ENCODE results near the gene ATXN1. TPM values are rescaled to one million over a fixed set of nuclear protein-coding genes. Genes with fewer than 3 reads are reported as not detected.

The ATXN1 gene
- total RNA-seq, 2 experiments from 2014 or later, result 83.1 to 89.4 TPM

DNA sequence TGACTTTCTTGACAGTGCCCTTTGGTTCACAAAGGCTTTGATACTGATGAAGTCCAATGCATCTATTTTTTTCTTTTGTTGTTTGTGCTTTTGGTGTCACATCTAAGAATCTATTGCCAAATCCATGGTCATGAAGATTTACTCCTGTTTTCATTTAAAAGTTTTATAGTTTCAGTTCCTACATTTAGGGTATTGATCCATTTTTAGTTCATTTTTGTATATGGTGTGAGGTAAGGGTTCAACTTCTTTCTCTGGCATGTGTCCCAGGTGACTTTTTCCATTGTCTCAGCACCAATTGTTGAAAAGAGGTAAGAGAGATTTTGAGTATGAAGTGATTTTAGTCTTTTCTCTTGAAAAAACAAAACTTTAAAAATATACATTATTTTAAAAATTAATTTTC, 262.3 kb downstream of the ATXN1 start:
- H3K4me3 Mint-ChIP-seq, result no peak overlapping the region
- peaks cover 43% of the 10 kb centered on the region for H3K4me1 Mint-ChIP-seq
- no peak for DNase-seq
- POLR2A ChIA-PET, result no interaction called here
- H3K27ac Mint-ChIP-seq, result no peak overlapping the region
- H3K27me3 Mint-ChIP-seq, result no peaks in the 10 kb centered on the region
- CTCF ChIA-PET, result interaction anchor here (1.6 kb wide), 1 partner anchor 12 kb away, joined by 5 read pairs; no protein-coding TSS in a partner anchor
- peaks cover 47% of the 10 kb centered on the region for H3K36me3 Mint-ChIP-seq (ENCODE audit: low read depth)
- H3K9me3 Mint-ChIP-seq, result peaks cover 11% of the 10 kb centered on the region

DNA sequence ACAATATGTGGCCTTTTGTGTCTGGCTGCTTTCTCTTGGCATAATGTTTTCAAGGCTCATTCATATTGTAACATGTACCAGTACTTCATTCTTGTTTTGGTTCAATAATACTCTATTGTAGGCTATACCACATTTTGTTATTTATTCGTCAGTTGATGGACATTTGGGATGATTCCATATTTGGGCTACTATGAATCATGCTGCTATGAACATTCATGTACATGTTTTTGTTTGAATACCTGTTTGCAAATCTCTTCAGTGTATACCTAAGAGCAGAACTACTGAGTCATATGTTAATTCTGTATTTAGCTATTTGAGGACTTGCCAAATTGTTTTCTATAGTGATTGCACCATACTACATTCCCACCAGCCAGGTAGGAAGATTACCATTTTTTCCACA, 263.0 kb downstream of the ATXN1 start:
- Mint-ChIP-seq H3K27ac (no peak overlapping the region), H3K27me3 (no peaks in the 10 kb centered on the region), H3K4me3 (no peak overlapping the region), H3K4me1 (peaks cover 43% of the 10 kb centered on the region), H3K36me3 (ENCODE audit: low read depth) (peaks cover 46% of the 10 kb centered on the region), H3K9me3 (peaks cover 11% of the 10 kb centered on the region)
- no peak for DNase-seq
- ChIA-PET POLR2A (no interaction called here), CTCF (interaction anchor here (1.6 kb wide), 1 partner anchor 13 kb away, joined by 5 read pairs; no protein-coding TSS in a partner anchor)

DNA sequence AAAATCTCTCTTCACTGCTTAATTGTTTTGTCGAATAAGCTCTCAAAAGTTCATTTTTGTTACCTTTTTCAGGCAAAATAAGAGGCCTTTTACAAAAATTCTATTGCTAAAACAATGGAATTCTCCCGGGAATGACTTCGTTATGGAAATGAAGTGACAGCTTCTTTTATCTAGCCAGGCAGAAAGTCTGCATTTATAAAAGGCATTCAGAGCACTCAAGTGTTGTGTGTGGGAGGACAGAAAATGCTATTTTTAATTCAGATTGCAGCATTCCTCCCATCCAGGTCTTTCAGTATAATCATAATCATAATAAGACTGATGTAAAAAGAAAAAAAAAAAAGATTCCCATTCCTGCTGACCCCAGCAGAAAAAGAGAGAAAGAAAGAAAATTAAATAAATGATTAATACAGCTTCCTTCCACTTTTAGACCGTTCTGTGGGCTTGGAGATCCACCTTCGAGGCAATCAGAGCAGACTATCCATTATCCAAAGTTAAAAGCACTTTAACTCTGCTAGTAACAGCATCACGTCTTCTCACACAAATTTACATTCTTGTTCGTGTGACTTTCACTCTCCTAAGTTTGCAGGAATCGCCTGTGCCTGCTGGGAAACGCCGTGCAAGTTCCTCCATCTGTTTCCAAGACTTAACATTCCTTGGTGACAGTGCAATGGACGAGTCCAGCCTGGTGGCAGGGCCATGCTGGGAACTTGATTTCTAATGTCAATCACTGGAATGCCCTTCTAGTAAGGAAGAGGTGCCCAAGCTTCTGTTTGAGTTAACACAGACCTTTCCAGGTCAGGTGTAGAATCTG, 264.1 kb downstream of the ATXN1 start:
- ChIA-PET POLR2A (interaction anchor here (0.8 to 1.7 kb wide), 2 partner anchors 10 to 25 kb away, joined by 3 to 8 read pairs; no protein-coding TSS in a partner anchor), CTCF (interaction anchor here (0.6 to 1.4 kb wide), 4 partner anchors 15 to 274 kb away, joined by 3 to 7 read pairs (median 4); no protein-coding TSS in a partner anchor)
- no peak overlapping the region for H3K4me3 Mint-ChIP-seq
- no peak overlapping the region for H3K27ac Mint-ChIP-seq
- no peak for DNase-seq
- peaks cover 48% of the 10 kb centered on the region for H3K4me1 Mint-ChIP-seq
- H3K9me3 Mint-ChIP-seq, result peaks cover 11% of the 10 kb centered on the region
- peaks cover 49% of the 10 kb centered on the region for H3K36me3 Mint-ChIP-seq (ENCODE audit: low read depth)
- no peaks in the 10 kb centered on the region for H3K27me3 Mint-ChIP-seq

DNA sequence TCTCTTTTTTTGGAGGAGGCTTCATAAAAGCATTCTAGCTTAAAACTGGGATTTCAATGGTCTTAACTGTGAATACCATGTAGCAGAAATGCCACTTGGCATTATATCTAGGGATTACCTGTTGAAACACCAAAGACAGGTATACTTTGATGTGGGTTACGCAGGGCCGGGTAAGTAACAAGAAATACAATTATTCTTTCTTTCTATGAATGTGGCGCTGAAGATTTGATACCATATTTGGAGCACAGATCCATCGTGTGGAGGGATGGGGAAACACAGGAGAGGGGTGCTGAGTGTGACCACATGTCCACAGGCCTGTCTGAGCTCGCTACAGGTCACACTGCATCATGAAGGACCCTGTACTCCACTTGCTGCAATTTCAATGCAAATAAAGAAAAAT, 265.1 kb downstream of the ATXN1 start:
- no peak for DNase-seq
- Mint-ChIP-seq H3K27me3 (no peaks in the 10 kb centered on the region), H3K4me1 (peaks cover 48% of the 10 kb centered on the region), H3K4me3 (no peak overlapping the region), H3K36me3 (ENCODE audit: low read depth) (peaks cover 45% of the 10 kb centered on the region), H3K27ac (no peak overlapping the region), H3K9me3 (peaks cover 6% of the 10 kb centered on the region)
- ChIA-PET POLR2A (interaction anchor here (1.7 kb wide), 1 partner anchor 9 kb away, joined by 8 read pairs; no protein-coding TSS in a partner anchor), CTCF (interaction anchor here (0.6 to 1.7 kb wide), 5 partner anchors 16 to 71 kb away, joined by 3 to 8 read pairs (median 5); no protein-coding TSS in a partner anchor)

DNA sequence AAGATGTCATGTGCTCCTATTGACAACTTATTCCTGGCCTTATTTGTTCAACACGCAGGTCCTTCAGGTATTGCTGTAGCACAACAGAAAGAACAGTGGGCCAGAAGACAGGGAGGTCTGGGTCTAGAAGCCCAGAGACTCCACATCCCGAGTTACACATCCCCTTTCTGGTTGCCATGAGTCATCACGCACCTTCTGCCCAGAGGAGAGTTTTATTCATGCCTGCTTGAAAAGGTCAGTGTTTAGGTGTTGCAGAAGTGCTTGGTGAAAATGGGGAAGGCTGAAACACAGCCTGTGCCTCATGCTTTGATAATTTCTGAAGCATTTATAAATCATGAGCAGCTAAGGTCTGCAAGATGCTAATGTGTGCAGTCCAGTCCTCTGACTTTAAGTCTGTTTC, 266.5 kb downstream of the ATXN1 start:
- Mint-ChIP-seq H3K27ac (no peak overlapping the region), H3K4me3 (no peak overlapping the region), H3K4me1 (peaks cover 57% of the 10 kb centered on the region), H3K9me3 (peaks cover 6% of the 10 kb centered on the region), H3K36me3 (ENCODE audit: low read depth) (peaks cover 39% of the 10 kb centered on the region), H3K27me3 (no peaks in the 10 kb centered on the region)
- POLR2A ChIA-PET, result interaction anchor here (0.7 to 1.2 kb wide), 2 partner anchors 10 to 18 kb away, joined by 3 to 4 read pairs; no protein-coding TSS in a partner anchor
- CTCF ChIA-PET, result interaction anchor here (1.7 kb wide), 1 partner anchor 17 kb away, joined by 8 read pairs; no protein-coding TSS in a partner anchor
- DNase-seq, result no peak

GRCh38 chr6:16493802-16494201, 267.5 kb downstream of the ATXN1 start:
- H3K27ac Mint-ChIP-seq, result no peak overlapping the region
- no peak for DNase-seq
- peaks cover 30% of the 10 kb centered on the region for H3K36me3 Mint-ChIP-seq (ENCODE audit: low read depth)
- ChIA-PET POLR2A (interaction anchor here (0.9 kb wide), 1 partner anchor 19 kb away, joined by 3 read pairs; no protein-coding TSS in a partner anchor), CTCF (interaction anchor here (0.9 to 1.5 kb wide), 3 partner anchors 11 to 73 kb away, joined by 3 read pairs; no protein-coding TSS in a partner anchor)
- H3K4me3 Mint-ChIP-seq, result no peak overlapping the region
- H3K9me3 Mint-ChIP-seq, result no peaks in the 10 kb centered on the region
- no peaks in the 10 kb centered on the region for H3K27me3 Mint-ChIP-seq
- peaks cover 62% of the 10 kb centered on the region for H3K4me1 Mint-ChIP-seq

DNA sequence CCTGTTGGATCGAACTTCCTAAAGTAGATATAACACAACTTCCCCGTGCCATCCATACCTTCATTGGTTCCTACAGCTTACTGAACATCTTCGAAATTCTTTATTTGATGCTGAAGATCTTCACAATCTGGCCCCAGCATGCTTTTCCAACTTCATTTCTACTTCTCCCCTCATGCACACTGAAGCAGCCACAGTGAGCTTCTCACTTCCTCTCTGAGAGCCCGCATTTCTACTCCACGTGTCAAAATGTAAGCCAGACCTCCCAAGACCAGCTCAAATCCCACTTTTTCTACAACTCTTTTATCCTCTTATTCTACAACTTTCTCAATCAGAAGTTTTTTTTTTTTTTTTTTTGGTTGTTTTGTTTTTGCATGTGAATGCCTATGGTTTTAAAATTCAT, 268.1 kb downstream of the ATXN1 start:
- H3K27me3 Mint-ChIP-seq, result no peaks in the 10 kb centered on the region
- no peak for DNase-seq
- CTCF ChIA-PET, result interaction anchor here (0.9 to 1.5 kb wide), 3 partner anchors 11 to 73 kb away, joined by 3 read pairs; no protein-coding TSS in a partner anchor
- H3K4me3 Mint-ChIP-seq, result no peak overlapping the region
- peaks cover 30% of the 10 kb centered on the region for H3K36me3 Mint-ChIP-seq (ENCODE audit: low read depth)
- POLR2A ChIA-PET, result no interaction called here
- H3K4me1 Mint-ChIP-seq, result peaks cover 66% of the 10 kb centered on the region
- no peak overlapping the region for H3K27ac Mint-ChIP-seq
- H3K9me3 Mint-ChIP-seq, result no peaks in the 10 kb centered on the region

DNA sequence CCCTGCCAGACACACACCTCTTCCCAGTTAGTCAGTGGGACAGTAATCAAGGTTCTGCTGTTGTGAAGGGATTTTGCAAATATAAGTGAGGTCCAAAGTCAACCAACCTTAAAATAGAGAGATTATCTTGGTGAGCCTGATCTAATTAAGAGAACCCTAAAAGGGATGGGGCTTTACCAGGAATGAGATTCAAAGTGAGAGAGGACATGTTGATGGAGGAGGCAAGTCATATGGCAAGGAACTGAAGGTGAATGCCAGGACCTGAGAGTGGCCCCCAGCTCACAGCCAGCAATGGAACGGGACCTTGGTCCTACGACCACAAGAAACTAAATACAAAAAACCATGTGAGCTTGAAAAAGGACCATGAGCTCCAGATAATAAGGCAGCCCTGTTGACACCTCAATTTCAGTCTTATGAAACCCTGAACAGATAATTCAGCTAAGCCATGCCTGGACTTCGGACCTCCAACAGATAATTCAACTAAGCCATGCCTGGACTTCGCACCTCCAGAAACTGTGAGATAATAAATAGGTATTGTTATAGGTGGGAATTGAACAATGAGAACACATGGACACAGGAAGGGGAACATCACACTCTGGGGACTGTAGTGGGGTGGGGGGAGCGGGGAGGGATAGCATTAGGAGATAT, 269.5 kb downstream of the ATXN1 start:
- Mint-ChIP-seq H3K27me3 (no peaks in the 10 kb centered on the region), H3K27ac (no peak overlapping the region), H3K4me3 (no peak overlapping the region), H3K4me1 (peaks cover 74% of the 10 kb centered on the region), H3K9me3 (no peaks in the 10 kb centered on the region), H3K36me3 (ENCODE audit: low read depth) (peaks cover 32% of the 10 kb centered on the region)
- ChIA-PET CTCF (interaction anchor here (0.6 kb wide), 1 partner anchor 1212 kb away, joined by 4 read pairs; no protein-coding TSS in a partner anchor), POLR2A (interaction anchor here (0.9 kb wide), 1 partner anchor 78 kb away, joined by 3 read pairs; no protein-coding TSS in a partner anchor)
- DNase-seq, result no peak

GRCh38 chr6:16490616-16491015, 270.6 kb downstream of the ATXN1 start:
- Mint-ChIP-seq H3K4me1 (peaks cover 79% of the 10 kb centered on the region), H3K4me3 (no peak overlapping the region), H3K27ac (no peak overlapping the region), H3K36me3 (ENCODE audit: low read depth) (peaks cover 42% of the 10 kb centered on the region), H3K9me3 (no peaks in the 10 kb centered on the region), H3K27me3 (no peaks in the 10 kb centered on the region)
- CTCF ChIA-PET, result interaction anchor here (0.6 to 3.7 kb wide), 2 partner anchors 10 to 21 kb away, joined by 6 to 17 read pairs; no protein-coding TSS in a partner anchor
- DNase-seq, result no peak
- POLR2A ChIA-PET, result interaction anchor here (0.9 kb wide), 1 partner anchor 76 kb away, joined by 3 read pairs; no protein-coding TSS in a partner anchor

DNA sequence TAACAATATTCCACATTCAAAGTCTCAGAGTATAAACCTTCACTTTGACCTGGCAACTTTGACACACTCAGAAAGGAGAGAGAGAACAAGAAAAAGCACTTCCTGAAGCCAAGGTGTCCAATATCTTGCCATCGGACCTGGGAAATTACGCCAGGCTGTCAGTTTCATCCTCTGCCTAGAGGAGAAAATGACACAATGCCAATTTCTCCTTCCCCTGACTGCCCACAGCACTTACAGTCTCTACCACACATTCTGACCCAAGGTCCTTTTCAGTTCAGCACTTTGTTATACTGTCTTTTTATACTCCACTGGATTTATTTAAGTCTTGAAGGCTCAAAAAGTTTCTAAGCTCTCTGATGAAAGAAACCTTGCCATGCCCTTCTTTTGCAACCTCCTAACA, 272.4 kb downstream of the ATXN1 start:
- Mint-ChIP-seq H3K36me3 (ENCODE audit: low read depth) (peaks cover 49% of the 10 kb centered on the region), H3K4me1 (peaks cover 81% of the 10 kb centered on the region), H3K27me3 (no peaks in the 10 kb centered on the region), H3K4me3 (no peak overlapping the region), H3K9me3 (no peaks in the 10 kb centered on the region), H3K27ac (no peak overlapping the region)
- POLR2A ChIA-PET, result interaction anchor here (1.0 to 3.4 kb wide), 6 partner anchors 8 to 270 kb away, joined by 4 to 15 read pairs (median 8); no protein-coding TSS in a partner anchor
- CTCF ChIA-PET, result interaction anchor here (0.5 to 3.7 kb wide), 2 partner anchors 23 to 273 kb away, joined by 3 to 17 read pairs; partner anchors contain the start of gene ATXN1
- no peak for DNase-seq

- no peak for DNase-seq
- H3K4me3 Mint-ChIP-seq, result peak overlapping the region; percentile 27
- H3K36me3 Mint-ChIP-seq (ENCODE audit: low read depth), result peaks cover 52% of the 10 kb centered on the region
- no peaks in the 10 kb centered on the region for H3K27me3 Mint-ChIP-seq
- ChIA-PET POLR2A (interaction anchor here (1.0 to 3.4 kb wide), 11 partner anchors 8 to 271 kb away, joined by 3 to 15 read pairs (median 5); no protein-coding TSS in a partner anchor), CTCF (interaction anchor here (0.5 to 3.7 kb wide), 4 partner anchors 17 to 277 kb away, joined by 3 to 17 read pairs (median 4); partner anchors contain the start of gene ATXN1)
- H3K27ac Mint-ChIP-seq, result peak overlapping the region; percentile 94
- H3K9me3 Mint-ChIP-seq, result no peaks in the 10 kb centered on the region
- peaks cover 82% of the 10 kb centered on the region for H3K4me1 Mint-ChIP-seq
These were observed 273.1 kb downstream of the ATXN1 start for GRCh38 chr6:16487996-16488674.

DNA sequence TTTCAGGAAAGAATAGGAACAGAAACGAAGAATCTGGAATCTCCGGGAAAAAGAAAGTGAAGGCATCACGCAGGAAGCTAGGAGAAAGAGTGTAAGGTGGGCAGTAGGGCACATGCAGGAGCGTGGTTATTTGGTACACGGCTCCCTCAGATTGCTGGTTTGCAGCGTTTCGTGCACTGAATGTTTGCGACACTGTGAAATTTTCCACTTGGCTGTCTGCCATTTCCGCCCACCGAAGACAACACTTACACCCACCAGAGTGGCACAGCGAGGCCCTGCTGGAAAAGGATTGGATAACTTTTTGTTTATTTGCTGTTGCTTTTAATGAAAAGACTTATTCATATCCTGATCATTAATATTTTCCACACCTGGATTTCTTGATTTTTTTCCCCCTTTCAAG, 274.6 kb downstream of the ATXN1 start:
- CTCF ChIA-PET, result interaction anchor here (1.0 kb wide), 1 partner anchor 25 kb away, joined by 3 read pairs; no protein-coding TSS in a partner anchor
- POLR2A ChIA-PET, result interaction anchor here (1.2 to 4.3 kb wide), 10 partner anchors 10 to 276 kb away, joined by 4 to 40 read pairs (median 7); partner anchors contain the start of gene ATXN1
- peaks cover 90% of the 10 kb centered on the region for H3K4me1 Mint-ChIP-seq
- H3K4me3 Mint-ChIP-seq, result peak overlapping the region; percentile 59
- peaks cover 52% of the 10 kb centered on the region for H3K36me3 Mint-ChIP-seq (ENCODE audit: low read depth)
- H3K9me3 Mint-ChIP-seq, result no peaks in the 10 kb centered on the region
- peak; percentile 49 for DNase-seq
- peak overlapping the region; percentile 94 for H3K27ac Mint-ChIP-seq
- H3K27me3 Mint-ChIP-seq, result no peaks in the 10 kb centered on the region
